GM19025 (cell line): ENCODE results near the gene PLCG2.
"Not testable (repeated sequence)": the region's sequence is repeated elsewhere in the genome, so short reads cannot be mapped to it uniquely, and the experiment has no call there.

Experiments
- ATAC-seq: cut with Tn5 transposase; IDR thresholded peaks from one replicate; pipeline ENCODE4 v1.9.1; 2021; ENCODE audit warnings: mild to moderate bottlenecking, low read depth, moderate library complexity; ENCODE audit not compliant: unreplicated experiment

Gene PLCG2

GRCh38 chr16:81931927-81932326 lies 152.8 kb downstream of the PLCG2 start:
- no peak for ATAC-seq

- ATAC-seq, result no peak
Observed at GRCh38 chr16:81932668-81933067, 153.6 kb downstream of the PLCG2 start.

GRCh38 chr16:81933361-81933760 lies 154.3 kb downstream of the PLCG2 start:
- no peak for ATAC-seq

GRCh38 chr16:81934711-81935110 lies 155.6 kb downstream of the PLCG2 start:
- not testable (repeated sequence) for ATAC-seq

- ATAC-seq, result no peak
Observed at GRCh38 chr16:81936209-81937000, 157.3 kb downstream of the PLCG2 start.

- ATAC-seq, result no peak
Observed at GRCh38 chr16:81937305-81938038, 158.4 kb downstream of the PLCG2 start.

GRCh38 chr16:81938326-81939163 lies 159.5 kb downstream of the PLCG2 start:
- ATAC-seq, result no peak

- no peak for ATAC-seq
Observed at GRCh38 chr16:81939164-81940056, 160.3 kb downstream of the PLCG2 start.

GRCh38 chr16:81940781-81941560 lies 161.9 kb downstream of the PLCG2 start:
- ATAC-seq, result no peak

- no peak for ATAC-seq
Observed at GRCh38 chr16:81942007-81942601, 163.0 kb downstream of the PLCG2 start.

GRCh38 chr16:81945665-81946064 lies 166.6 kb downstream of the PLCG2 start:
- no peak for ATAC-seq

- no peak for ATAC-seq
Observed at GRCh38 chr16:81946206-81946605, 167.1 kb downstream of the PLCG2 start.

GRCh38 chr16:81951564-81951963 lies 172.5 kb downstream of the PLCG2 start:
- ATAC-seq, result no peak

GRCh38 chr16:81956213-81956948 lies 177.3 kb downstream of the PLCG2 start:
- ATAC-seq, result no peak

- ATAC-seq, result no peak
Observed at GRCh38 chr16:81964808-81965207, 185.7 kb downstream of the PLCG2 start.

GRCh38 chr16:81967358-81967757 lies 188.3 kb downstream of the PLCG2 start:
- ATAC-seq, result no peak

- ATAC-seq, result no peak
Observed at GRCh38 chr16:81971853-81972252, 192.8 kb downstream of the PLCG2 start.

GRCh38 chr16:81973737-81974136 lies 194.6 kb downstream of the PLCG2 start:
- ATAC-seq, result no peak
